Neural progenitor cell (in vitro differentiated cells): ENCODE measurements around the gene CRHR2. TPM values are rescaled to one million over a fixed set of nuclear protein-coding genes. Genes with fewer than 3 reads are reported as not detected.

Experiments used
- DNase-seq: peaks from one replicate; pipeline ENCODE4 v3.0.0-alpha.2; 2016; ENCODE audit warnings: low spot score
- H2AFZ ChIP-seq: fragments of 200-600 bp; sonication (generic); replicated peaks from 2 replicates; pipeline ENCODE4 v1.6.1; 2016; ENCODE audit warnings: antibody characterized with exemption
- H3F3A ChIP-seq: fragments of 200-600 bp; sonication (generic); 2 replicates; pipeline ENCODE4 v1.6.1; 2016; ENCODE audit warnings: antibody characterized with exemption, low read depth
- H3K27ac ChIP-seq: fragments of 200-600 bp; sonication (generic); 2 replicates; pipeline ENCODE4 v1.5.1; 2016; ENCODE audit warnings: mild to moderate bottlenecking
- H3K27me3 ChIP-seq: fragments of 200-600 bp; sonication (generic); 2 replicates; pipeline ENCODE4 v1.6.1; 2016; ENCODE audit warnings: mild to moderate bottlenecking, moderate library complexity
- H3K36me3 ChIP-seq: fragments of 200-600 bp; sonication (generic); 2 replicates; pipeline ENCODE4 v1.5.1; 2016
- H3K4me1 ChIP-seq: fragments of 200-600 bp; sonication (generic); 2 replicates; pipeline ENCODE4 v1.6.1; 2016; ENCODE audit warnings: mixed run types
- H3K4me2 ChIP-seq: fragments of 200-600 bp; sonication (generic); 2 replicates; pipeline ENCODE4 v1.6.1; 2016
- H3K4me3 ChIP-seq: fragments of 200-600 bp; sonication (generic); 2 replicates; pipeline ENCODE4 v1.5.1; 2016
- H3K79me2 ChIP-seq: fragments of 200-600 bp; sonication (generic); 2 replicates; pipeline ENCODE4 v1.6.1; 2016; ENCODE audit warnings: low read depth
- H3K9ac ChIP-seq: fragments of 200-600 bp; sonication (generic); 2 replicates; pipeline ENCODE4 v1.6.1; 2016
- H3K9me3 ChIP-seq: fragments of 200-600 bp; sonication (generic); 2 replicates; pipeline ENCODE4 v1.5.1; 2016; ENCODE audit warnings: low read depth
- H4K20me1 ChIP-seq: fragments of 200-600 bp; sonication (generic); 2 replicates; pipeline ENCODE4 v1.6.1; 2016; ENCODE audit warnings: low read depth
- H3K27ac Mint-ChIP-seq: 3 replicates; pipeline ENCODE4 v1.8.0; 2021; ENCODE audit warnings: mixed read lengths
- H3K27me3 Mint-ChIP-seq: 2 replicates; pipeline ENCODE4 v1.8.0; 2022; ENCODE audit warnings: low read depth, mild to moderate bottlenecking, inconsistent platforms, moderate library complexity, mixed read lengths; ENCODE audit not compliant: insufficient read depth
- H3K36me3 Mint-ChIP-seq: 3 replicates; pipeline ENCODE4 v1.8.0; 2021; ENCODE audit warnings: mixed read lengths
- H3K4me1 Mint-ChIP-seq: 3 replicates; pipeline ENCODE4 v1.8.0; 2021; ENCODE audit warnings: mixed read lengths
- H3K4me3 Mint-ChIP-seq: 3 replicates; pipeline ENCODE4 v1.8.0; 2021; ENCODE audit warnings: mild to moderate bottlenecking, moderate library complexity, mixed read lengths
- H3K9me3 Mint-ChIP-seq: 3 replicates; pipeline ENCODE4 v1.8.0; 2020; ENCODE audit warnings: mixed read lengths
- EZH2 ChIP-seq: fragments of 200-600 bp; sonication (generic); IDR thresholded peaks from 2 replicates; pipeline ENCODE4 v1.6.1; 2017; ENCODE audit warnings: antibody characterized with exemption, mild to moderate bottlenecking, moderate library complexity
- EZH2phosphoT487 ChIP-seq: fragments of 200-600 bp; sonication (generic); IDR thresholded peaks from 2 replicates; pipeline ENCODE4 v1.6.1; 2017; ENCODE audit warnings: antibody characterized with exemption
- total RNA-seq: library from RNA; depleted of rRNA; stranded (reverse); fragments of >200 nt; gene quantifications from 2 replicates; pipeline ENCODE4 v1.2.3, GENCODE V29; 2015; ENCODE audit warnings: low replicate concordance
- TF ChIP-seq, protein P1 (sequence below): fragments of 200-600 bp; sonication (generic); IDR thresholded peaks from 2 replicates; pipeline ENCODE4 v1.5.1; 2017; ENCODE audit warnings: antibody characterized with exemption, mild to moderate bottlenecking

CRHR2 gene
- total RNA-seq, 1 donor from 2014 or later: not detected

DNA sequence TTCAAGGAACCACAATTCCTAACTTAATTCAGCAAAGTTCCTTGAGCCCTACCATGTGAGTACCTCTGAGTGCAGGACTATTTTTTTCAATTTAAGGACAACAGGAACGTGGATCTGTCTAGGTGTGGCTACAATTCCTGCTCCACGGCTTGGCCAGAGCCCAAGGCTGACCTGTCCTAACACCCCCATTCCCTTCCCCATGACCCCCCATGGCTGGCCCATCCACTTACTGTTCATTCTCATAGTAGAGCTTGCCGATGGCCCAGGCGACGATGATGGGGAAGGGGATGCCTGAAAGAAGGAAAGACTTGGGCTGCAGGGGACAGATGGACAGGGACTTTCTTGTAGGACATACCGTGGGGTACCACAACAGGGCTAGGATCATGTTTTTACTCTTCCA lies 20.3 kb downstream of the CRHR2 start:
- Mint-ChIP-seq H3K9me3 (no peaks in the 10 kb centered on the region), H3K27ac (no peak overlapping the region), H3K4me1 (no peaks in the 10 kb centered on the region), H3K27me3 (peaks cover 2% of the 10 kb centered on the region), H3K4me3 (no peak overlapping the region), H3K36me3 (no peaks in the 10 kb centered on the region)
- no peak for TF ChIP-seq EZH2
- TF ChIP-seq, protein P1, sequence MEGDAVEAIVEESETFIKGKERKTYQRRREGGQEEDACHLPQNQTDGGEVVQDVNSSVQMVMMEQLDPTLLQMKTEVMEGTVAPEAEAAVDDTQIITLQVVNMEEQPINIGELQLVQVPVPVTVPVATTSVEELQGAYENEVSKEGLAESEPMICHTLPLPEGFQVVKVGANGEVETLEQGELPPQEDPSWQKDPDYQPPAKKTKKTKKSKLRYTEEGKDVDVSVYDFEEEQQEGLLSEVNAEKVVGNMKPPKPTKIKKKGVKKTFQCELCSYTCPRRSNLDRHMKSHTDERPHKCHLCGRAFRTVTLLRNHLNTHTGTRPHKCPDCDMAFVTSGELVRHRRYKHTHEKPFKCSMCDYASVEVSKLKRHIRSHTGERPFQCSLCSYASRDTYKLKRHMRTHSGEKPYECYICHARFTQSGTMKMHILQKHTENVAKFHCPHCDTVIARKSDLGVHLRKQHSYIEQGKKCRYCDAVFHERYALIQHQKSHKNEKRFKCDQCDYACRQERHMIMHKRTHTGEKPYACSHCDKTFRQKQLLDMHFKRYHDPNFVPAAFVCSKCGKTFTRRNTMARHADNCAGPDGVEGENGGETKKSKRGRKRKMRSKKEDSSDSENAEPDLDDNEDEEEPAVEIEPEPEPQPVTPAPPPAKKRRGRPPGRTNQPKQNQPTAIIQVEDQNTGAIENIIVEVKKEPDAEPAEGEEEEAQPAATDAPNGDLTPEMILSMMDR: no peak
- TF ChIP-seq EZH2phosphoT487: no peak
- H2AFZ ChIP-seq: no peak overlapping the region
- DNase-seq: no peak
- H3K27me3 ChIP-seq: no peaks in the 10 kb centered on the region
- H3K36me3 ChIP-seq: no peaks in the 10 kb centered on the region
- H3K9ac ChIP-seq: no peak overlapping the region
- H3K27ac ChIP-seq: no peak overlapping the region
- H3K4me1 ChIP-seq: no peaks in the 10 kb centered on the region
- H3K4me2 ChIP-seq: no peak overlapping the region
- no peak overlapping the region for H3K4me3 ChIP-seq
- no peaks in the 10 kb centered on the region for H3K9me3 ChIP-seq
- no peaks in the 10 kb centered on the region for H3F3A ChIP-seq
- peaks cover 7% of the 10 kb centered on the region for H4K20me1 ChIP-seq
- H3K79me2 ChIP-seq: no peaks in the 10 kb centered on the region

DNA sequence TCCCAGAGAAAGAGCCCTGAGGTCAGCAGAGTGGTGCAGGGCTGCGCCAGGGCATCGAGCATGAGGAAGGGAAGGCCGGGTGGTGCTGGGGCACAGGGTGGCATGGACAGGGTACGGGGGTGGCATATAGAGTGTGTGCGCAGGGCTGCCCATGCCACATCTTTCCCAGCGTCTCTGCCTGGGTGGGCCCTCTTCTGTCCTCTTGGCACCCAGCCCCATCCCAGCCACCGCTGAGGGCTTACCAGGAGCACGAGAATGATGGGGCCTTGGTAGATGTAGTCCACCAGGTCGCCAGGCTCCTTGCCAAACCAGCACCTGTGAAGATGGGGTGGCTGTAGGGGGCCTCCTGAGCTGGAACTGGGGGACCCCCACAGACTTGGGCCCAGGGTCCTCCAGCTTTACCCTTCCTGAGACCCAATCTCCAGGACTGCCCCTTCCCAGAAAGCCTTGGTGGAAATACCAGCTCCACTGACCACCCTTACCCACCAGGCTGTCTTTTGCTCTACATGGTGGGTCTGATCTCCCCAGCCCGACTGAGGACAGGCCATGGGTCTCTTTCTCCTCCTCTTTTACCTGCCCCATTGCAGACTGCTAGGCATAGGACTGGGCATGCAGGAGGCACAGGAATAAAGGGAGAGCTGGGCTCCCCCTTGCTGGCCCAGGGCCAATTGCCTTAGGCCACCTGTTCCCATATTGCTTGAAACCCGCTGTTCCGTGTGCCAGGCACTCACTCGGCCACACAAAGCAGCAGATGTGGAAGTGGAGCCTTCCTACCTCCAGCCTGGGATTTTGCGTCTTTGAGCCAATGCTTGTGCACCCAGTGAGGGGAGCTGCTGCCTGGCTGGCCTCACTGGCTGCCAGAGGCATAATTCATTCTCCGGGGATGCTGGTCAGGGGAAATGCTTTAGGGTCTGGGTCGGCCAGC lies 21.7 kb downstream of the CRHR2 start:
- no peaks in the 10 kb centered on the region for H3K79me2 ChIP-seq
- H3K9me3 Mint-ChIP-seq: no peaks in the 10 kb centered on the region
- no peaks in the 10 kb centered on the region for H3K9me3 ChIP-seq

DNA sequence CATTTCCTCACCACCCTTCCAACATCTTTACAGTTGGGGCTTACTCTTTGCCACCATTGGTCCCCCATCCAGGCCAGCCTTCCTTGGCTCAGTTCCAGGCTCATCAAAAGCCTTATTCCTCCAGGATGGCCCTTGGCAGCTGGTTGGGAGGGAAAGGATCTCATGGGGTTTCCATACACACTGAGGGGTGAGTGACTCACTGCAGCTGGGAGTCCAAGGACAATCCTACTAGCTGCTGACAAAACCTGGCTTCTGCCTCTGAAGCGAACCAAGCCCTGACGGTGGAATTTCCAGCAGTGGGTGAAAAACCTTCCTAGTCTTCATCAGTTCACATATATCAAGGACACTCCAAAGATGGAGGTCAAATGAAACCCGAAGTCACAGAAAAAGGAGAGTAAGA lies 22.9 kb downstream of the CRHR2 start:
- H3K4me2 ChIP-seq: no peak overlapping the region
- H3K9ac ChIP-seq: no peak overlapping the region
- no peaks in the 10 kb centered on the region for H3K4me1 Mint-ChIP-seq
- peaks cover 3% of the 10 kb centered on the region for H4K20me1 ChIP-seq
- no peaks in the 10 kb centered on the region for H3K79me2 ChIP-seq
- no peaks in the 10 kb centered on the region for H3K36me3 ChIP-seq
- peaks cover 6% of the 10 kb centered on the region for H3K27me3 Mint-ChIP-seq
- H3K27me3 ChIP-seq: no peaks in the 10 kb centered on the region
- H3K27ac ChIP-seq: no peak overlapping the region
- H3K9me3 ChIP-seq: no peaks in the 10 kb centered on the region
- TF ChIP-seq, protein P1: no peak
- TF ChIP-seq EZH2phosphoT487 (no peak), EZH2 (no peak)
- H3K9me3 Mint-ChIP-seq: no peaks in the 10 kb centered on the region
- no peak overlapping the region for H3K27ac Mint-ChIP-seq
- no peaks in the 10 kb centered on the region for H3K36me3 Mint-ChIP-seq
- DNase-seq: no peak
- H3K4me3 Mint-ChIP-seq: no peak overlapping the region
- no peak overlapping the region for H3K4me3 ChIP-seq
- no peak overlapping the region for H2AFZ ChIP-seq
- H3K4me1 ChIP-seq: no peaks in the 10 kb centered on the region
- no peaks in the 10 kb centered on the region for H3F3A ChIP-seq

More for the DNA sequence above, 21.7 kb downstream of the CRHR2 start:
- Histone ChIP-seq H3K4me1 (no peaks in the 10 kb centered on the region), H2AFZ (no peak overlapping the region), H3K36me3 (no peaks in the 10 kb centered on the region), H3K4me2 (no peak overlapping the region), H3K27me3 (no peaks in the 10 kb centered on the region), H3K9ac (no peak overlapping the region), H3K4me3 (no peak overlapping the region), H3K27ac (no peak overlapping the region), H3F3A (no peaks in the 10 kb centered on the region), H4K20me1 (peaks cover 6% of the 10 kb centered on the region)
- no peak for DNase-seq
- Mint-ChIP-seq H3K27me3 (peaks cover 2% of the 10 kb centered on the region), H3K4me1 (no peaks in the 10 kb centered on the region), H3K36me3 (no peaks in the 10 kb centered on the region), H3K27ac (no peak overlapping the region), H3K4me3 (no peak overlapping the region)
- TF ChIP-seq, protein P1: no peak
- TF ChIP-seq EZH2: no peak
- TF ChIP-seq EZH2phosphoT487: no peak
